Activated naive CD4-positive, alpha-beta T cell treated with anti-CD3 and anti-CD28 coated beads, Interleukin-2, amount 50 U/mL, for 72 hours (primary cell): ENCODE results near the gene ZNF525. TPM values are rescaled to one million over a fixed set of nuclear protein-coding genes. Genes with fewer than 3 reads are reported as not detected.
"Not testable (repeated sequence)": the region's sequence is repeated elsewhere in the genome, so short reads cannot be mapped to it uniquely, and the experiment has no call there.

Experiments used
- ATAC-seq, 2 donors: fragments of 150-1000 bp; cut with Tn5 transposase; 2 replicates each; pipeline ENCODE4 v1.10.0; 2021; ENCODE audit warnings: mild to moderate bottlenecking in 2 of 2, moderate library complexity in 2 of 2
- DNase-seq, 2 donors: peaks; one replicate each; pipeline ENCODE4 v3.0.0; 2021 to 2022; ENCODE audit warnings: low spot score in 2 of 2
- H3K27ac Mint-ChIP-seq, 2 donors: one replicate each; pipeline ENCODE4 v1.8.0; 2022; ENCODE audit warnings: mild to moderate bottlenecking in 2 of 2, mixed read lengths in 2 of 2
- H3K36me3 Mint-ChIP-seq, 2 donors: one replicate each; pipeline ENCODE4 v1.8.0; 2022; ENCODE audit warnings: mixed read lengths in 2 of 2
- H3K9me3 Mint-ChIP-seq, 2 donors: one replicate each; pipeline ENCODE4 v1.8.0; 2022; ENCODE audit warnings: mixed read lengths in 2 of 2
- total RNA-seq, 2 donors: library from RNA; stranded (reverse); gene quantifications; one replicate each; pipeline ENCODE4 v1.2.3, GENCODE V29; 2022

Gene ZNF525
- total RNA-seq: 10 to 100 TPM; 19.3 to 27.4 TPM

GRCh38 chr19:53365134-53365898 lies at the start of gene ZNF525:
Gene ZNF525, plus strand, starts transcription at chr19:53365705. Its CDS starts 6,577 bp downstream, at chr19:53372282.
- DNase-seq (peak; percentile 93 to 98), ATAC-seq (peak; percentile 100)
- Mint-ChIP-seq H3K36me3 (peaks cover 14 to 61% of the 10 kb centered on the region in 2 donors), H3K27ac (peak within 1 kb of the TSS; percentile 86 to 96), H3K9me3 (peaks cover 3 to 29% of the 10 kb centered on the region in 2 donors)

GRCh38 chr19:53328967-53329366 lies 36.5 kb upstream of the ZNF525 start:
- Mint-ChIP-seq H3K36me3 (peaks cover 41 to 46% of the 10 kb centered on the region in 2 donors), H3K27ac (no peak overlapping the region), H3K9me3 (peaks cover 17 to 39% of the 10 kb centered on the region in 2 donors)
- ATAC-seq (no peak), DNase-seq (no peak)

GRCh38 chr19:53332484-53332883 lies 33.0 kb upstream of the ZNF525 start:
- H3K9me3 Mint-ChIP-seq: peaks cover 17 to 31% of the 10 kb centered on the region in 2 donors
- peaks cover 38 to 65% of the 10 kb centered on the region in 2 donors for H3K36me3 Mint-ChIP-seq
- ATAC-seq: no peak
- no peak for DNase-seq
- peak overlapping the region in 1 of 2 donors; percentile 92 for H3K27ac Mint-ChIP-seq

- H3K27ac Mint-ChIP-seq: peak overlapping the region; percentile 55 to 92
- peak in 1 of 2 donors; percentile 10 for DNase-seq
- H3K36me3 Mint-ChIP-seq: peaks cover 39 to 66% of the 10 kb centered on the region in 2 donors
- peaks cover 17 to 31% of the 10 kb centered on the region in 2 donors for H3K9me3 Mint-ChIP-seq
- ATAC-seq: peak; percentile 25 to 51
Observed at GRCh38 chr19:53333066-53333462, 32.4 kb upstream of the ZNF525 start.

GRCh38 chr19:53333463-53334449 lies 31.7 kb upstream of the ZNF525 start, which contains the start of gene ZNF845:
Gene ZNF845, plus strand, starts transcription at chr19:53333749. Its CDS starts 7,559 bp downstream, at chr19:53341308.
- ATAC-seq (peak; percentile 98 to 100), DNase-seq (peak; percentile 96 to 98)
- H3K27ac Mint-ChIP-seq: peak within 1 kb of the TSS; percentile 92 to 95
- H3K9me3 Mint-ChIP-seq: peaks cover 13 to 27% of the 10 kb centered on the region in 2 donors
- peaks cover 41 to 66% of the 10 kb centered on the region in 2 donors for H3K36me3 Mint-ChIP-seq

- H3K27ac Mint-ChIP-seq, DNase-seq, ATAC-seq: not testable (repeated sequence)
- Mint-ChIP-seq H3K36me3 (peaks cover 90 to 96% of the 10 kb centered on the region in 2 donors), H3K9me3 (peaks cover 36 to 42% of the 10 kb centered on the region in 2 donors)
Observed at GRCh38 chr19:53344403-53344802, 21.1 kb upstream of the ZNF525 start.

GRCh38 chr19:53355739-53356138 lies 9.8 kb upstream of the ZNF525 start:
- Mint-ChIP-seq H3K36me3 (peaks cover 60 to 62% of the 10 kb centered on the region in 2 donors), H3K9me3 (peaks cover 49 to 52% of the 10 kb centered on the region in 2 donors), H3K27ac (no peak overlapping the region)
- DNase-seq (no peak), ATAC-seq (no peak)

GRCh38 chr19:53357821-53358581 lies 7.5 kb upstream of the ZNF525 start:
- H3K36me3 Mint-ChIP-seq: peaks cover 43 to 51% of the 10 kb centered on the region in 2 donors
- peaks cover 29 to 32% of the 10 kb centered on the region in 2 donors for H3K9me3 Mint-ChIP-seq
- H3K27ac Mint-ChIP-seq: peak overlapping the region in 1 of 2 donors; percentile 29
- DNase-seq (no peak), ATAC-seq (no peak)

GRCh38 chr19:53360056-53360455 lies 5.4 kb upstream of the ZNF525 start:
- not testable (repeated sequence) for H3K27ac Mint-ChIP-seq, DNase-seq, ATAC-seq
- Mint-ChIP-seq H3K36me3 (peaks cover 31 to 51% of the 10 kb centered on the region in 2 donors), H3K9me3 (peaks cover 17 to 29% of the 10 kb centered on the region in 2 donors)

- DNase-seq: peak in 1 of 2 donors; percentile 39
- ATAC-seq: peak; percentile 56 to 57
- Mint-ChIP-seq H3K36me3 (peaks cover 20 to 67% of the 10 kb centered on the region in 2 donors), H3K9me3 (peaks cover 7 to 34% of the 10 kb centered on the region in 2 donors), H3K27ac (peak overlapping the region; percentile 86 to 96)
Observed at GRCh38 chr19:53365899-53366493, 491 bp downstream of the ZNF525 start.

- no peak overlapping the region for H3K27ac Mint-ChIP-seq
- no peak for ATAC-seq
- H3K36me3 Mint-ChIP-seq: peaks cover 61 to 84% of the 10 kb centered on the region in 2 donors
- DNase-seq: no peak
- peaks cover 16 to 26% of the 10 kb centered on the region in 2 donors for H3K9me3 Mint-ChIP-seq
Observed at GRCh38 chr19:53372196-53372595, 6.7 kb downstream of the ZNF525 start.

GRCh38 chr19:53374288-53374687 lies 8.8 kb downstream of the ZNF525 start:
- peaks cover 13 to 17% of the 10 kb centered on the region in 2 donors for H3K9me3 Mint-ChIP-seq
- ATAC-seq (no peak), DNase-seq (no peak)
- H3K27ac Mint-ChIP-seq: no peak overlapping the region
- peaks cover 75 to 86% of the 10 kb centered on the region in 2 donors for H3K36me3 Mint-ChIP-seq

- H3K27ac Mint-ChIP-seq: no peak overlapping the region
- peaks cover 13 to 17% of the 10 kb centered on the region in 2 donors for H3K9me3 Mint-ChIP-seq
- ATAC-seq: no peak
- DNase-seq: no peak
- peaks cover 78 to 88% of the 10 kb centered on the region in 2 donors for H3K36me3 Mint-ChIP-seq
Observed at GRCh38 chr19:53374743-53375142, 9.2 kb downstream of the ZNF525 start.

- DNase-seq (no peak), ATAC-seq (peak in 1 of 2 donors; percentile 28)
- peak overlapping the region in 1 of 2 donors; percentile 33 for H3K27ac Mint-ChIP-seq
- H3K36me3 Mint-ChIP-seq: peaks cover 95 to 98% of the 10 kb centered on the region in 2 donors
- peaks cover 48 to 56% of the 10 kb centered on the region in 2 donors for H3K9me3 Mint-ChIP-seq
Observed at GRCh38 chr19:53381376-53381775, 15.9 kb downstream of the ZNF525 start.

- DNase-seq: no peak
- H3K36me3 Mint-ChIP-seq: peaks cover 61 to 66% of the 10 kb centered on the region in 2 donors
- no peak overlapping the region for H3K27ac Mint-ChIP-seq
- peaks cover 47 to 53% of the 10 kb centered on the region in 2 donors for H3K9me3 Mint-ChIP-seq
- no peak for ATAC-seq
Observed at GRCh38 chr19:53388168-53388567, 22.7 kb downstream of the ZNF525 start.
